SK-N-SH treated with all-trans-retinoic acid at 6 μM for 48 hours (cell line): ENCODE data around the gene POLE.

Experiments used
- TF ChIP-seq, protein P1 (sequence below): fragments of 250-450 bp; sonication (Bioruptor Pico); IDR thresholded peaks from 2 replicates; pipeline ENCODE4 v1.5.1; 2020; ENCODE audit warnings: low read depth, mild to moderate bottlenecking, moderate library complexity
- TF ChIP-seq, protein P2 (sequence below): fragments of 250-450 bp; sonication (Bioruptor Pico); IDR thresholded peaks from 2 replicates; pipeline ENCODE4 v1.8.0; 2020; ENCODE audit warnings: mild to moderate bottlenecking, moderate library complexity, borderline replicate concordance

DNA sequence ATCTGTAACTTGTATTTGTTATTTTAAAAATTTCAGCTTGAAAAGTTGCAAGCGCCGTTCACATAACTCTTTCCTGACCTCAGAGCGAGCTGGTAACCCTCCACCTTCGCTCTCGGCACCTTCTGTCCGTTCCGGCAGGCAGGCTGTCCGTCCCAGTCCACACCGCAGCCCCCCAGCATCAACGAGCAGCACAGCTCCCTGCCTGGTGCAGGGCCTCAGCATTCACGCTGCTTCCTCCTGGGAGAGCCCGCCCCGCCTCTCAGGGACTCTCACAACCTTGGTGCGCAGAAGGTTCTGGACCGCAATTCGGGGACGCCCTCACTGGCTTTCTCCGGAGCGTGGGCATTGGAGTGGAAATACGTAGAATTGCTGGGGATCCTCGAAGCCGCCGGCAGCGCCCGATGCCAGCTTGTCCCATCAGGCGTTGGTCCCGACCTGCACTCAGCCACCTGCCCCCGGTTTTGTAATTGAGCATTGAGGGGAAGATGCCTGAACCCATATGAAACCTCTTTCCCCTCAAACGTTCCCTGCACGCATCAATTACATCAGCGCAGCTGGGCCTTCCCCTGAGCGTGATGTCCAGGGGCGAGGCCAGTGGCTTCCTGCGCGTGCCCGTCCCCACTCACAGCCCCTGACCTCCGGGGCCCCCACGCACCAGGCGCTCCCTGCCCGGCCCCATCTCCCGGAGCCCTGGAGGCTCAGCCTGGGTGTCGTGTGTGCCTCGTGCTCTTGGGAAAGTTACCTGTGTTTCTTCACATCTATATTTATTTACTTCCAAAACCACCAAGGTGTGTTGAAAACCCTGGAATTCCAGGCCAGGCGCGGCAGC lies 95.8 kb downstream of the POLE start:
- TF ChIP-seq, protein P1, sequence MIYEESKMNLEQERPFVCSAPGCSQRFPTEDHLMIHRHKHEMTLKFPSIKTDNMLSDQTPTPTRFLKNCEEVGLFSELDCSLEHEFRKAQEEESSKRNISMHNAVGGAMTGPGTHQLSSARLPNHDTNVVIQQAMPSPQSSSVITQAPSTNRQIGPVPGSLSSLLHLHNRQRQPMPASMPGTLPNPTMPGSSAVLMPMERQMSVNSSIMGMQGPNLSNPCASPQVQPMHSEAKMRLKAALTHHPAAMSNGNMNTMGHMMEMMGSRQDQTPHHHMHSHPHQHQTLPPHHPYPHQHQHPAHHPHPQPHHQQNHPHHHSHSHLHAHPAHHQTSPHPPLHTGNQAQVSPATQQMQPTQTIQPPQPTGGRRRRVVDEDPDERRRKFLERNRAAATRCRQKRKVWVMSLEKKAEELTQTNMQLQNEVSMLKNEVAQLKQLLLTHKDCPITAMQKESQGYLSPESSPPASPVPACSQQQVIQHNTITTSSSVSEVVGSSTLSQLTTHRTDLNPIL = no peak
- TF ChIP-seq, protein P2, sequence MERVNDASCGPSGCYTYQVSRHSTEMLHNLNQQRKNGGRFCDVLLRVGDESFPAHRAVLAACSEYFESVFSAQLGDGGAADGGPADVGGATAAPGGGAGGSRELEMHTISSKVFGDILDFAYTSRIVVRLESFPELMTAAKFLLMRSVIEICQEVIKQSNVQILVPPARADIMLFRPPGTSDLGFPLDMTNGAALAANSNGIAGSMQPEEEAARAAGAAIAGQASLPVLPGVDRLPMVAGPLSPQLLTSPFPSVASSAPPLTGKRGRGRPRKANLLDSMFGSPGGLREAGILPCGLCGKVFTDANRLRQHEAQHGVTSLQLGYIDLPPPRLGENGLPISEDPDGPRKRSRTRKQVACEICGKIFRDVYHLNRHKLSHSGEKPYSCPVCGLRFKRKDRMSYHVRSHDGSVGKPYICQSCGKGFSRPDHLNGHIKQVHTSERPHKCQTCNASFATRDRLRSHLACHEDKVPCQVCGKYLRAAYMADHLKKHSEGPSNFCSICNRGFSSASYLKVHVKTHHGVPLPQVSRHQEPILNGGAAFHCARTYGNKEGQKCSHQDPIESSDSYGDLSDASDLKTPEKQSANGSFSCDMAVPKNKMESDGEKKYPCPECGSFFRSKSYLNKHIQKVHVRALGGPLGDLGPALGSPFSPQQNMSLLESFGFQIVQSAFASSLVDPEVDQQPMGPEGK (CRISPR knock-in tag) = no peak
